ENCODE measurements around the gene ARHGEF4. TPM values are rescaled to one million over a fixed set of nuclear protein-coding genes. Genes with fewer than 3 reads are reported as not detected.
A peak's percentile ranks its signal among the peaks of the same experiment; 100 is the strongest.

Gene ARHGEF4
- total and polyA plus RNA-seq, 7 experiments from 2014 or later, result 2.0 to 4.4 (median 3.0) TPM; not detected in 1

- Mint-ChIP-seq H3K4me1 (no peaks in the 10 kb centered on the region), H3K4me3 (no peak overlapping the region), H3K36me3 (no peaks in the 10 kb centered on the region), H3K9me3 (no peaks in the 10 kb centered on the region), H3K27me3 (peaks cover 0 to 7% (median 4%) of the 10 kb centered on the region in 5 donors), H3K27ac (no peak overlapping the region)
- Histone ChIP-seq H3K4me3 (ENCODE audit: low read length) (no peak overlapping the region), H3K27me3 (ENCODE audit: control insufficient read depth in 2 of 2, insufficient read depth in 2 of 2, low read length in 2 of 2) (no peaks in the 10 kb centered on the region), H3K36me3 (ENCODE audit: control insufficient read depth in 2 of 3, insufficient read depth in 3 of 3, low read length in 3 of 3) (no peaks in the 10 kb centered on the region), H3K4me1 (ENCODE audit: control insufficient read depth in 2 of 2, insufficient read depth in 2 of 2, low read length in 2 of 2) (no peaks in the 10 kb centered on the region), H3K27ac (ENCODE audit: low read depth, low read length) (no peak overlapping the region), H3K9me3 (ENCODE audit: control insufficient read depth in 2 of 3, low read length in 3 of 3) (no peaks in the 10 kb centered on the region)
- ChIA-PET CTCF (interaction anchor here (0.6 kb wide), 1 partner anchor 65 kb away, joined by 3 read pairs; no protein-coding TSS in a partner anchor), POLR2A (no interaction called here)
- intact Hi-C loops (cut with micrococcal nuclease), result no loop called here
- no peak for DNase-seq
- ATAC-seq, result peak; percentile 60
Observed at GRCh38 chr2:130864830-130865800, 28.4 kb downstream of the ARHGEF4 start.

GRCh38 chr2:130869441-130870160 is 32.9 kb downstream of the ARHGEF4 start:
- Mint-ChIP-seq H3K9me3 (no peaks in the 10 kb centered on the region), H3K27me3 (peaks cover 0 to 7% (median 4%) of the 10 kb centered on the region in 5 donors), H3K4me1 (no peaks in the 10 kb centered on the region), H3K36me3 (no peaks in the 10 kb centered on the region), H3K27ac (no peak overlapping the region), H3K4me3 (no peak overlapping the region)
- Histone ChIP-seq H3K4me1 (ENCODE audit: control insufficient read depth in 2 of 2, insufficient read depth in 2 of 2, low read length in 2 of 2) (no peaks in the 10 kb centered on the region), H3K4me3 (ENCODE audit: low read length) (no peak overlapping the region), H3K9me3 (ENCODE audit: control insufficient read depth in 2 of 3, low read length in 3 of 3) (no peaks in the 10 kb centered on the region), H3K27me3 (ENCODE audit: control insufficient read depth in 2 of 2, insufficient read depth in 2 of 2, low read length in 2 of 2) (no peaks in the 10 kb centered on the region), H3K27ac (ENCODE audit: low read depth, low read length) (no peak overlapping the region), H3K36me3 (ENCODE audit: control insufficient read depth in 2 of 3, insufficient read depth in 3 of 3, low read length in 3 of 3) (no peaks in the 10 kb centered on the region)
- ATAC-seq (no peak), DNase-seq (no peak)
- intact Hi-C loops (cut with micrococcal nuclease), result no loop called here
- CTCF ChIA-PET, result interaction anchor here (0.6 to 6.2 kb wide), 2 partner anchors 73 to 592 kb away, joined by 3 to 55 read pairs; no protein-coding TSS in a partner anchor
- POLR2A ChIA-PET, result no interaction called here

DNA sequence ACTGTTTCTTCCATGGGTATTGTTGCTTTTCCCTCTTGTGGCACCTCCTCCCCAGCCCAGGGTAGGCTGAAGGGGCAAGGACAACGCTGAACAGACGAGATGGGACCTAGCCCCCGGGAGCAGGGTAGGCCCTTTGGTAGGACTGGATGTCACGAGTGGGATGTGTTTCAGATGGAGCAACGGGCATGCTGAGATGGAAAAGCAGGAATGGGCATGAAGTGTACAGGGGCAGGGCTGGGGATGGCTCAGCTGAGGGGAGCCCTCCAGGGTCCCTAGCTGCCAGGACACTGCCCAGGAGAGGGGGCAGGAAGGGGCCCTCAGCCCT is 33.4 kb downstream of the ARHGEF4 start:
- H3K27ac Mint-ChIP-seq, result no peak overlapping the region
- Histone ChIP-seq H3K27ac (ENCODE audit: low read depth, low read length) (no peak overlapping the region), H3K36me3 (ENCODE audit: control insufficient read depth in 2 of 3, insufficient read depth in 3 of 3, low read length in 3 of 3) (no peaks in the 10 kb centered on the region), H3K9me3 (ENCODE audit: control insufficient read depth in 2 of 3, low read length in 3 of 3) (no peaks in the 10 kb centered on the region), H3K27me3 (ENCODE audit: control insufficient read depth in 2 of 2, insufficient read depth in 2 of 2, low read length in 2 of 2) (no peaks in the 10 kb centered on the region), H3K4me1 (ENCODE audit: control insufficient read depth in 2 of 2, insufficient read depth in 2 of 2, low read length in 2 of 2) (no peaks in the 10 kb centered on the region), H3K4me3 (ENCODE audit: low read length) (no peak overlapping the region)
- H3K27me3 Mint-ChIP-seq, result peaks cover 0 to 9% (median 4%) of the 10 kb centered on the region in 5 donors
- no peaks in the 10 kb centered on the region for H3K9me3 Mint-ChIP-seq
- DNase-seq (no peak), ATAC-seq (no peak)
- H3K4me3 Mint-ChIP-seq, result no peak overlapping the region
- no peaks in the 10 kb centered on the region for H3K36me3 Mint-ChIP-seq
- intact Hi-C loops (cut with micrococcal nuclease), result no loop called here
- H3K4me1 Mint-ChIP-seq, result no peaks in the 10 kb centered on the region
- ChIA-PET POLR2A (no interaction called here), CTCF (interaction anchor here (6.2 kb wide), 1 partner anchor 74 kb away, joined by 55 read pairs; no protein-coding TSS in a partner anchor)

- H3K4me1 Mint-ChIP-seq, result no peaks in the 10 kb centered on the region
- H3K27me3 ChIP-seq (ENCODE audit: control insufficient read depth in 2 of 2, insufficient read depth in 2 of 2, low read length in 2 of 2), result no peaks in the 10 kb centered on the region
- H3K4me3 Mint-ChIP-seq, result no peak overlapping the region
- CTCF ChIA-PET, result interaction anchor here (6.2 kb wide), 1 partner anchor 74 kb away, joined by 55 read pairs; no protein-coding TSS in a partner anchor
- no peak overlapping the region for H3K4me3 ChIP-seq (ENCODE audit: low read length)
- no peaks in the 10 kb centered on the region for H3K36me3 Mint-ChIP-seq
- peaks cover 0 to 4% (median 0%) of the 10 kb centered on the region in 11 donors for H3K9me3 Mint-ChIP-seq
- no peaks in the 10 kb centered on the region for H3K9me3 ChIP-seq (ENCODE audit: control insufficient read depth in 2 of 3, low read length in 3 of 3)
- peaks cover 0 to 15% (median 4%) of the 10 kb centered on the region in 5 donors for H3K27me3 Mint-ChIP-seq
- POLR2A ChIA-PET, result interaction anchor here (1.2 kb wide), 1 partner anchor 73 kb away, joined by 4 read pairs; no protein-coding TSS in a partner anchor
- no peak for DNase-seq
- no peaks in the 10 kb centered on the region for H3K36me3 ChIP-seq (ENCODE audit: control insufficient read depth in 2 of 3, insufficient read depth in 3 of 3, low read length in 3 of 3)
- intact Hi-C loops (cut with micrococcal nuclease), result no loop called here
- peak; percentile 13 for ATAC-seq
- H3K27ac Mint-ChIP-seq, result no peak overlapping the region
- H3K27ac ChIP-seq (ENCODE audit: low read depth, low read length), result no peak overlapping the region
- H3K4me1 ChIP-seq (ENCODE audit: control insufficient read depth in 2 of 2, insufficient read depth in 2 of 2, low read length in 2 of 2), result no peaks in the 10 kb centered on the region
Observed at GRCh38 chr2:130870779-130871178, 34.1 kb downstream of the ARHGEF4 start.

- Histone ChIP-seq H3K9me3 (ENCODE audit: control insufficient read depth in 2 of 3, low read length in 3 of 3) (no peaks in the 10 kb centered on the region), H3K27ac (ENCODE audit: low read depth, low read length) (no peak overlapping the region), H3K4me1 (ENCODE audit: control insufficient read depth in 2 of 2, insufficient read depth in 2 of 2, low read length in 2 of 2) (no peaks in the 10 kb centered on the region), H3K27me3 (ENCODE audit: control insufficient read depth in 2 of 2, insufficient read depth in 2 of 2, low read length in 2 of 2) (no peaks in the 10 kb centered on the region), H3K4me3 (ENCODE audit: low read length) (no peak overlapping the region), H3K36me3 (ENCODE audit: control insufficient read depth in 2 of 3, insufficient read depth in 3 of 3, low read length in 3 of 3) (no peaks in the 10 kb centered on the region)
- no peaks in the 10 kb centered on the region for H3K4me1 Mint-ChIP-seq
- ATAC-seq (no peak), DNase-seq (no peak)
- CTCF ChIA-PET, result interaction anchor here (0.6 to 6.2 kb wide), 2 partner anchors 75 to 220 kb away, joined by 4 to 55 read pairs; no protein-coding TSS in a partner anchor
- intact Hi-C loops (cut with micrococcal nuclease), result no loop called here
- H3K36me3 Mint-ChIP-seq, result no peaks in the 10 kb centered on the region
- POLR2A ChIA-PET, result interaction anchor here (1.2 kb wide), 1 partner anchor 75 kb away, joined by 4 read pairs; no protein-coding TSS in a partner anchor
- H3K4me3 Mint-ChIP-seq, result no peak overlapping the region
- no peak overlapping the region for H3K27ac Mint-ChIP-seq
- H3K27me3 Mint-ChIP-seq, result peaks cover 0 to 19% (median 4%) of the 10 kb centered on the region in 5 donors
- peaks cover 0 to 4% (median 0%) of the 10 kb centered on the region in 11 donors for H3K9me3 Mint-ChIP-seq
Observed at GRCh38 chr2:130871843-130872740, 35.4 kb downstream of the ARHGEF4 start.

DNA sequence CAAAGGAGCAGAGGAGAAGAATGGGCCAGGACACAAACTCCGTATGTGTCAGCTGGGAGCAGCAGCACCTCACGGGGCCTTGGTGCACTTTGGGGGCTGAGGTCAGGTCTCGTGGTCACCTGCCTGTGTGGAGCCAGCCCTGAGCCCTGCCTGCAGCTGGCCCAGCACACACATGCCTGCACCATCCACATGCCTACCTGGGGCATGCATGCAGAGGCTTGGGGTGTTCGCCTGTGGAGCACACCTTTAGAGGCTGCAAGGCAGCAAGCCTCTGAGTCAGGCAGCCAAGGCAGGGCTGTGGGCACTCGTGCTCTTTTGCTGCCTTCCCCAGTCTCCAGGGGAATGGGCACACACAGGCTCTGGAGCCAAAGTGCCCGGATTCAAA is 36.0 kb downstream of the ARHGEF4 start:
- no peaks in the 10 kb centered on the region for H3K36me3 Mint-ChIP-seq
- DNase-seq (no peak), ATAC-seq (no peak)
- no peaks in the 10 kb centered on the region for H3K4me1 Mint-ChIP-seq
- Histone ChIP-seq H3K36me3 (ENCODE audit: control insufficient read depth in 2 of 3, insufficient read depth in 3 of 3, low read length in 3 of 3) (no peaks in the 10 kb centered on the region), H3K4me3 (ENCODE audit: low read length) (no peak overlapping the region), H3K27me3 (ENCODE audit: control insufficient read depth in 2 of 2, insufficient read depth in 2 of 2, low read length in 2 of 2) (no peaks in the 10 kb centered on the region), H3K9me3 (ENCODE audit: control insufficient read depth in 2 of 3, low read length in 3 of 3) (no peaks in the 10 kb centered on the region), H3K4me1 (ENCODE audit: control insufficient read depth in 2 of 2, insufficient read depth in 2 of 2, low read length in 2 of 2) (no peaks in the 10 kb centered on the region), H3K27ac (ENCODE audit: low read depth, low read length) (no peak overlapping the region)
- H3K27ac Mint-ChIP-seq, result no peak overlapping the region
- ChIA-PET POLR2A (no interaction called here), CTCF (interaction anchor here (1.6 to 6.2 kb wide), 2 partner anchors 74 to 76 kb away, joined by 8 to 55 read pairs; no protein-coding TSS in a partner anchor)
- no peak overlapping the region for H3K4me3 Mint-ChIP-seq
- peaks cover 0 to 19% (median 4%) of the 10 kb centered on the region in 5 donors for H3K27me3 Mint-ChIP-seq
- H3K9me3 Mint-ChIP-seq, result peaks cover 0 to 4% (median 0%) of the 10 kb centered on the region in 11 donors
- intact Hi-C loops (cut with micrococcal nuclease), result loop anchor here (1.0 kb wide), 3 partner anchors 48 to 75 kb away; no protein-coding TSS in a partner anchor
